Measurements from ENCODE around the gene ARHGEF37. TPM values are rescaled to one million over a fixed set of nuclear protein-coding genes. Genes with fewer than 3 reads are reported as not detected.

Gene ARHGEF37
- total and polyA plus RNA-seq, 4 donors: 0.71 to 6.1 (median 2.7) TPM

DNA sequence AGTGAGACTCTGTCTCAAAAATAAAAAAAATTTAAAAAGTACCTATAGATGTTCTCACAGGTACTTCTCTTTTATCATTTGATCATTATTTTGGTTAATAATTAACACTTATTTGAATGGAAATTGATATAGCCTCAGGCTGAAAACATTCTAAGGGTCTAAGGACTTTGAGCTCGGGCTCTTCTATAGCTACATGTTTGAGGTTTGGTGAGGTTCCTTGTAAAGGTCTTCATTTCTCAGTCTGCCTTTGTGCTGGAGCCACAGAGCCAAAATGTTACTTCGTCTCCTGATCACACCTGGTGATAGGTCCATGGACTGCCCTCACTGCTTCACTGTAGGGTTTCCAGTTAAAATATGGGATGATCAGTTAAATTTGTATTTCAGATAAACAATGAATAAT lies 22.6 kb downstream of the ARHGEF37 start:
- peaks cover 0 to 4% (median 2%) of the 10 kb centered on the region in 4 donors for H3K36me3 ChIP-seq (ENCODE audit: control insufficient read depth in 4 of 4, insufficient read depth in 3 of 4, low read depth in 1 of 4, low read length in 3 of 4)
- no peak overlapping the region for H3K9ac ChIP-seq (ENCODE audit: low read depth in 1 of 2, low read length in 2 of 2)
- H3K9me3 ChIP-seq (ENCODE audit: control insufficient read depth in 4 of 4, low read length in 3 of 4): no peaks in the 10 kb centered on the region
- H3K27me3 ChIP-seq (ENCODE audit: control insufficient read depth in 4 of 4, insufficient read depth in 4 of 4, low read length in 3 of 4): no peaks in the 10 kb centered on the region
- H3K4me3 ChIP-seq (ENCODE audit: low read depth in 1 of 3, low read length in 3 of 3): no peak overlapping the region
- TF ChIP-seq EGR1 (IDR thresholded peaks at IDR 0.05; ENCODE audit: low read depth in 2 of 2): no peak
- peak in 1 of 2 donors; percentile 34 for TF ChIP-seq HNF4A (conservative IDR thresholded peaks at IDR 0.05)
- no peak for TF ChIP-seq JUND (IDR thresholded peaks at IDR 0.05)
- peaks cover 0 to 3% (median 2%) of the 10 kb centered on the region in 4 donors for H3K4me1 ChIP-seq (ENCODE audit: control insufficient read depth in 4 of 4, insufficient read depth in 4 of 4, low read length in 3 of 4)
- DNase-seq (ENCODE audit: low spot score): no peak
- H3K27ac ChIP-seq (ENCODE audit: low read depth in 1 of 2, low read length in 2 of 2): no peak overlapping the region
- WGBS: 39% methylated on average over 2 of the region's 2 CpGs

DNA sequence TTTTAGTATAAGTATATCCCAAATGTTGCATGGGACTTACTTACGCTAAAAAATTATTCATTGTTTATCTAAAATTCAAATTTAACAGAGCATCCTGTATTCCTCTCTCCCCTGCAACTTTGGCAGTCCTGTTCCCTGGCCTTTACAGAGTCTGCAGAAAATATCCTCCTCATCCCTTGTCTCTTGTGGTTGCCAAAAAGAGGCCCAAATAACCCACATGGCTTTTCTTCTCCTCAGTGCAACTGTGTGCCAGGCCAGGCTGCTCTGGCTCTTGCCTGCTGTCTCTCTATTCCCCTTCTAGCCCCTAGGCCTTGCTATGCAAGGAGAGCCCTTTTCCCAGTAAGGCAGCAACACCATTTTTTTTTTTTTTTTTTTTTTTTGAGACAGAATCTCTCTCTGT lies 23.0 kb downstream of the ARHGEF37 start:
- Histone ChIP-seq H3K27ac (ENCODE audit: low read depth in 1 of 2, low read length in 2 of 2) (no peak overlapping the region), H3K9me3 (ENCODE audit: control insufficient read depth in 4 of 4, low read length in 3 of 4) (no peaks in the 10 kb centered on the region), H3K27me3 (ENCODE audit: control insufficient read depth in 4 of 4, insufficient read depth in 4 of 4, low read length in 3 of 4) (no peaks in the 10 kb centered on the region), H3K4me3 (ENCODE audit: low read depth in 1 of 3, low read length in 3 of 3) (no peak overlapping the region), H3K36me3 (ENCODE audit: control insufficient read depth in 4 of 4, insufficient read depth in 3 of 4, low read depth in 1 of 4, low read length in 3 of 4) (peaks cover 0 to 4% (median 2%) of the 10 kb centered on the region in 4 donors), H3K9ac (ENCODE audit: low read depth in 1 of 2, low read length in 2 of 2) (no peak overlapping the region), H3K4me1 (ENCODE audit: control insufficient read depth in 4 of 4, insufficient read depth in 4 of 4, low read length in 3 of 4) (peaks cover 0 to 3% (median 2%) of the 10 kb centered on the region in 4 donors)
- DNase-seq (ENCODE audit: low spot score): no peak
- WGBS: 96% methylated on average over 1 of the region's 1 CpG
- TF ChIP-seq JUND (IDR thresholded peaks at IDR 0.05) (no peak), HNF4G (IDR thresholded peaks at IDR 0.05) (no peak), HNF4A (conservative IDR thresholded peaks at IDR 0.05) (no peak)

DNA sequence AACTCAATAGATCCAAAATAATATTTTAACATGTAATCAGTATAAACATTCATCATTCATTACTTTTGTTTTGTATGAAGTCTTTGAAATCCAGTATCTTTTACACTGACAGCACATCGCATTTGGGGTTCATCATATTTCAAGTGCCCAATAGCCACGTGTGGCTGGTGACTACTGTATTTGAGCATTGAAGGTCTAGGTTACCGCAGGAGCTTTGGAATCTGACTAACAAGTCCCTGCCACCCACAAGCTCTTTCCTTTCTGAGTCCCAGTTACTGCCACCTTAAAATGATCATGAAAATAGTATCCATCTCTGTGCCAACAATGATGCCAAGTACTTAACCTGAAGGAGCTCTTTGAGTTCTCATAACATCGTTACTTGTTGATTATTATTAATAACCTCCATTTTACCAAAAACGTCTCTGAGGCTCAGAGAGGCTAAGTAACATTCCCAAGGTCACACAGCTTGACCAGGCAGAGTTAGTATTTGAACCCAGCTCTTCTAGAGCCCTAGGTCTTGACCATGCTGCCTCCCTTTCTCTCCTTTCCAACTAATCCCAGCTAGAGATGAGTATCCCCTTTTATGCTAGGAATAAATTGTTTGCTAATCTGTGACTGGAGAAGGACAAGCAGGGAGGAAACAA lies 24.2 kb downstream of the ARHGEF37 start:
- peaks cover under 1 to 3% (median 2%) of the 10 kb centered on the region in 4 donors for H3K4me1 ChIP-seq (ENCODE audit: control insufficient read depth in 4 of 4, insufficient read depth in 4 of 4, low read length in 3 of 4)
- no peak for TF ChIP-seq FOXA2 (IDR thresholded peaks at IDR 0.05)
- TF ChIP-seq, protein P1, sequence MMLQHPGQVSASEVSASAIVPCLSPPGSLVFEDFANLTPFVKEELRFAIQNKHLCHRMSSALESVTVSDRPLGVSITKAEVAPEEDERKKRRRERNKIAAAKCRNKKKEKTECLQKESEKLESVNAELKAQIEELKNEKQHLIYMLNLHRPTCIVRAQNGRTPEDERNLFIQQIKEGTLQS (IDR thresholded peaks at IDR 0.05): no peak
- TF ChIP-seq, protein P2, sequence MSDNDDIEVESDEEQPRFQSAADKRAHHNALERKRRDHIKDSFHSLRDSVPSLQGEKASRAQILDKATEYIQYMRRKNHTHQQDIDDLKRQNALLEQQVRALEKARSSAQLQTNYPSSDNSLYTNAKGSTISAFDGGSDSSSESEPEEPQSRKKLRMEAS (IDR thresholded peaks at IDR 0.05): no peak
- no peak for TF ChIP-seq RXRA (IDR thresholded peaks at IDR 0.05)
- no peak overlapping the region for H3K4me3 ChIP-seq (ENCODE audit: low read depth in 1 of 3, low read length in 3 of 3)
- WGBS: 90% methylated on average over 5 of the region's 5 CpGs
- no peak overlapping the region for H3K27ac ChIP-seq (ENCODE audit: low read depth in 1 of 2, low read length in 2 of 2)
- DNase-seq (ENCODE audit: low spot score): no peak
- no peaks in the 10 kb centered on the region for H3K27me3 ChIP-seq (ENCODE audit: control insufficient read depth in 4 of 4, insufficient read depth in 4 of 4, low read length in 3 of 4)
- no peak overlapping the region for H3K9ac ChIP-seq (ENCODE audit: low read depth in 1 of 2, low read length in 2 of 2)
- H3K9me3 ChIP-seq (ENCODE audit: control insufficient read depth in 4 of 4, low read length in 3 of 4): no peaks in the 10 kb centered on the region
- H3K36me3 ChIP-seq (ENCODE audit: control insufficient read depth in 4 of 4, insufficient read depth in 3 of 4, low read depth in 1 of 4, low read length in 3 of 4): peaks cover 0 to 4% (median 2%) of the 10 kb centered on the region in 4 donors

DNA sequence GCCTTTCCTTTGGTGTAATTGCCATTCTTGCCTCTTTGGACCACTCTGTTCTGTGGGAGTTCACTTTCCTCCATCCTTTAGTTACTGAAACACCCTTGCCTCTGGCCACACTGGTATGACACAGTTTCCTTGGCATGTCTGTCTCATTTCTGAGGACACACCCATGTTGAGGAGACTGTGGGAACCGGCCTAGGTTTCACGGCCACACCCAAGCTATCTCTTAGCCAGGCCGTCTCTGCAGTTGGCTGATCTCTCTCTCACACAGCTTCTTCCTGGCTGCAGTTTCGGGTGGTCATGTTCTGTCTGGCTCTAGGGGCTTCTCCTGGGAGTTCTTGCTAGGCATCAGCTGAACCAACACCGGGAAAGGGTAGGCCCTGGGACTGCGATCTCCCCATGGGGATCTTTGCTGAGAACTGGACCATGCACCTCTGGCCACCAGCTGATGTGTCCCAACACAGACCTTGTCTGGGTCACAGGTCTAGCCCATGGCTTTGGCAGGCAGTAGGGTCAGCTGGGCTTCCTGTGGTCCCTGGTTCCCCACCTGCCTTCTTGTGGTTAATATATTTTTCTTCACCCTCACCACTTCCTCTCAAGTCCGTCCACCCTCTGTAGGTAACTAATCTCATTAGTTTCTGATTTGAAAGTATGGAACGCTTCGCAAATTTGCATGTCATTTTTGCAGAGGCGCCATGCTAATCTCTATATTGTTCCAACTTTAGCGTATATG lies 24.9 kb downstream of the ARHGEF37 start:
- no peak overlapping the region for H3K27ac ChIP-seq (ENCODE audit: low read depth in 1 of 2, low read length in 2 of 2)
- no peaks in the 10 kb centered on the region for H3K9me3 ChIP-seq (ENCODE audit: control insufficient read depth in 4 of 4, low read length in 3 of 4)
- WGBS: 78% methylated on average over 11 of the region's 11 CpGs
- no peak overlapping the region for H3K9ac ChIP-seq (ENCODE audit: low read depth in 1 of 2, low read length in 2 of 2)
- H3K36me3 ChIP-seq (ENCODE audit: control insufficient read depth in 4 of 4, insufficient read depth in 3 of 4, low read depth in 1 of 4, low read length in 3 of 4): peaks cover 0 to 4% (median 0%) of the 10 kb centered on the region in 4 donors
- H3K4me3 ChIP-seq (ENCODE audit: low read depth in 1 of 3, low read length in 3 of 3): no peak overlapping the region
- peaks cover 1 to 9% (median 7%) of the 10 kb centered on the region in 4 donors for H3K4me1 ChIP-seq (ENCODE audit: control insufficient read depth in 4 of 4, insufficient read depth in 4 of 4, low read length in 3 of 4)
- DNase-seq (ENCODE audit: low spot score): peak; percentile 81
- no peaks in the 10 kb centered on the region for H3K27me3 ChIP-seq (ENCODE audit: control insufficient read depth in 4 of 4, insufficient read depth in 4 of 4, low read length in 3 of 4)
- TF ChIP-seq NR2F2 (IDR thresholded peaks at IDR 0.05): no peak
- peak in 1 of 2 donors; percentile 27 for TF ChIP-seq HNF4A (conservative IDR thresholded peaks at IDR 0.05)

Measured in liver (tissue), 9 donors.